Keratinocyte (primary cell): ENCODE measurements around the gene RANBP17.

ENCODE experiments used
- CTCF ChIP-seq, 3 experiments: IDR thresholded peaks in 1 of 3; conservative IDR thresholded peaks in 1 of 3; optimal IDR thresholded peaks in 1 of 3; 2 replicates in 2 of 3; 3 replicates in 1 of 3; pipeline versions ENCODE3 to v1.5.1; 2011; ENCODE audit warnings: low read length in 3 of 3, mild to moderate bottlenecking in 3 of 3, moderate library complexity in 2 of 3, control low read depth in 1 of 3, inconsistent platforms in 1 of 3; ENCODE audit not compliant: insufficient read depth in 2 of 3; ENCODE audit errors: extremely low read depth in 1 of 3
- EZH2 ChIP-seq: IDR thresholded peaks from one replicate; pipeline ENCODE4 v1.6.1; 2012; ENCODE audit warnings: inconsistent platforms, mild to moderate bottlenecking, low read length, moderate library complexity

- TF ChIP-seq CTCF (optimal IDR thresholded peaks at IDR 0.05 in 1 of 3, IDR thresholded peaks at IDR 0.05 in 1 of 3, conservative IDR thresholded peaks at IDR 0.05 in 1 of 3; ENCODE audit: extremely low read depth in 1 of 3, insufficient read depth in 2 of 3, low read length in 3 of 3) (no peak), EZH2 (no peak)
These were observed 414.2 kb downstream of the RANBP17 start for GRCh38 chr5:171275841-171276544.
